Astrocyte (in vitro differentiated cells and primary cell): ENCODE data around the gene SLC9A3. TPM values are rescaled to one million over a fixed set of nuclear protein-coding genes. Genes with fewer than 3 reads are reported as not detected.

Source experiments
- DNase-seq: peaks from one replicate; pipeline ENCODE4 v3.0.0-alpha.2; 2010; ENCODE audit warnings: low read depth
- FAIRE-seq: peaks from 2 replicates; lab custom pipeline; 2011; peaks lifted over from hg19 to GRCh38; lab: Jason Lieb, UNC
- H2AFZ ChIP-seq: 2 replicates; pipeline ENCODE4 v1.6.0; 2012; ENCODE audit warnings: low read depth, low read length, inconsistent platforms
- H3K27ac ChIP-seq: 2 replicates; pipeline ENCODE4 v1.5.1; 2011; ENCODE audit warnings: low read depth, low read length, inconsistent platforms
- H3K27me3 ChIP-seq: 2 replicates; pipeline ENCODE4 v1.6.0; 2011; ENCODE audit warnings: low read length, inconsistent platforms; ENCODE audit not compliant: insufficient read depth
- H3K36me3 ChIP-seq: 2 replicates; pipeline ENCODE4 v1.5.1; 2011; ENCODE audit warnings: low read length, inconsistent platforms; ENCODE audit not compliant: insufficient read depth
- H3K4me1 ChIP-seq: 2 replicates; pipeline ENCODE4 v1.5.1; 2011; ENCODE audit warnings: low read length, inconsistent platforms; ENCODE audit not compliant: insufficient read depth
- H3K4me2 ChIP-seq: 2 replicates; pipeline ENCODE4 v1.6.0; 2012; ENCODE audit warnings: low read length, inconsistent platforms
- H3K4me3 ChIP-seq: 2 replicates; pipeline ENCODE4 v1.5.1; 2011; ENCODE audit warnings: low read depth, mild to moderate bottlenecking, low read length, inconsistent platforms; ENCODE audit not compliant: insufficient read depth
- H3K79me2 ChIP-seq: 2 replicates; pipeline ENCODE4 v1.6.0; 2012; ENCODE audit warnings: mild to moderate bottlenecking, low read length, inconsistent platforms; ENCODE audit not compliant: insufficient read depth
- H3K9ac ChIP-seq: 2 replicates; pipeline ENCODE4 v1.6.0; 2012; ENCODE audit warnings: mild to moderate bottlenecking, low read length, inconsistent platforms
- H3K9me3 ChIP-seq: 2 replicates; pipeline ENCODE4 v1.5.1; 2012; ENCODE audit warnings: low read depth, mild to moderate bottlenecking, low read length, inconsistent platforms; ENCODE audit not compliant: insufficient read depth
- H4K20me1 ChIP-seq: 2 replicates; pipeline ENCODE4 v1.6.0; 2012; ENCODE audit warnings: low read length, inconsistent platforms; ENCODE audit not compliant: insufficient read depth
- H3K27ac Mint-ChIP-seq: one replicate; pipeline ENCODE4 v1.8.0; 2021; ENCODE audit warnings: mild to moderate bottlenecking, mixed read lengths; ENCODE audit not compliant: unreplicated experiment
- H3K27me3 Mint-ChIP-seq: one replicate; pipeline ENCODE4 v1.8.0; 2021; ENCODE audit warnings: low read depth, mixed read lengths; ENCODE audit not compliant: unreplicated experiment
- H3K36me3 Mint-ChIP-seq: one replicate; pipeline ENCODE4 v1.8.0; 2021; ENCODE audit warnings: low read depth, mixed read lengths; ENCODE audit not compliant: unreplicated experiment
- H3K4me1 Mint-ChIP-seq: one replicate; pipeline ENCODE4 v1.8.0; 2021; ENCODE audit warnings: low read depth, mixed read lengths; ENCODE audit not compliant: unreplicated experiment
- H3K4me3 Mint-ChIP-seq: one replicate; pipeline ENCODE4 v1.8.0; 2021; ENCODE audit warnings: mild to moderate bottlenecking, moderate library complexity, mixed read lengths; ENCODE audit not compliant: unreplicated experiment
- H3K9me3 Mint-ChIP-seq: one replicate; pipeline ENCODE4 v1.8.0; 2021; ENCODE audit warnings: mild to moderate bottlenecking, mixed read lengths; ENCODE audit not compliant: unreplicated experiment
- EZH2 ChIP-seq: IDR thresholded peaks from 2 replicates; pipeline ENCODE4 v1.6.1; 2012; ENCODE audit warnings: mild to moderate bottlenecking, low read length, inconsistent platforms; ENCODE audit not compliant: insufficient read depth
- total RNA-seq: library from RNA; stranded (reverse); gene quantifications from 2 replicates; pipeline ENCODE4 v1.2.1, GENCODE V29; 2021
- TF ChIP-seq, protein P1 (sequence below): IDR thresholded peaks from 2 replicates; pipeline ENCODE4 v1.5.1; 2011; ENCODE audit warnings: low read depth, mild to moderate bottlenecking, inconsistent platforms, low read length, moderate library complexity; ENCODE audit not compliant: insufficient read depth

Gene SLC9A3
- total RNA-seq, 1 donor from 2014 or later, result 1.0 TPM

DNA sequence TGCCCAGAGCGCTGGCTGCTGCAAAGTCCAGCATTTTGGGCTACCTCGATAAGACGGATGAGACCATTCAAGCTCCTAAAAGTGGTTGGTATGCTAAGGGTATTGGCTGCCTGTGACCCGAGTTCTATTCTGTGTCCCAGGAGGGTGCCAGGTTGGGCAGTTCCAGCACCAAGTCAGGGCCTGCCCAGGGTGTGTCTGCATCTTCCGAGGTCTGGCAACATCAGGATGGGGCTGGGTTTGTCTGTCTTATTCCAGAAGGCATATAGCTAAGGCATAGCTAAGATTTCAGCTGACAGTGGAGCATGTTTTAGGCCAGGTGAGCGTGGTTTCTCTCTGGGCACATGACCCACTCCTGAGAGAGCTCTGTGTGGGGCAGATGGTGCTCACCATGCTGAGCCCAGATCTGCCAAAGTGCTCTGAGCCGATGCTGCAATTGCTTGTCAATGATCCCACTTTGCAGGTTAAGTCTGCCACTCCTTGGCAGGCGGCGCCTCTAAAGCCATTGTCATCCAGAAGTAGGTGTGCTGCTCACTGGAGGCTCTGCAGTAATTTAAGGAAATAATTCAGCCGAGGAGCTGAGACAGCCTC lies 7.8 kb downstream of the SLC9A3 start:
- peaks cover 22% of the 10 kb centered on the region for H3K27me3 ChIP-seq
- Mint-ChIP-seq H3K27me3 (peaks cover 69% of the 10 kb centered on the region), H3K4me3 (no peak overlapping the region), H3K36me3 (peaks cover 2% of the 10 kb centered on the region), H3K9me3 (peaks cover 4% of the 10 kb centered on the region), H3K27ac (no peak overlapping the region), H3K4me1 (no peaks in the 10 kb centered on the region)
- no peak overlapping the region for H3K9ac ChIP-seq
- no peaks in the 10 kb centered on the region for H3K79me2 ChIP-seq
- H3K27ac ChIP-seq, result no peak overlapping the region
- H3K36me3 ChIP-seq, result no peaks in the 10 kb centered on the region
- FAIRE-seq (no peak), DNase-seq (no peak)
- H3K9me3 ChIP-seq, result no peaks in the 10 kb centered on the region
- no peak overlapping the region for H3K4me2 ChIP-seq
- TF ChIP-seq EZH2, result no peak
- TF ChIP-seq, protein P1, sequence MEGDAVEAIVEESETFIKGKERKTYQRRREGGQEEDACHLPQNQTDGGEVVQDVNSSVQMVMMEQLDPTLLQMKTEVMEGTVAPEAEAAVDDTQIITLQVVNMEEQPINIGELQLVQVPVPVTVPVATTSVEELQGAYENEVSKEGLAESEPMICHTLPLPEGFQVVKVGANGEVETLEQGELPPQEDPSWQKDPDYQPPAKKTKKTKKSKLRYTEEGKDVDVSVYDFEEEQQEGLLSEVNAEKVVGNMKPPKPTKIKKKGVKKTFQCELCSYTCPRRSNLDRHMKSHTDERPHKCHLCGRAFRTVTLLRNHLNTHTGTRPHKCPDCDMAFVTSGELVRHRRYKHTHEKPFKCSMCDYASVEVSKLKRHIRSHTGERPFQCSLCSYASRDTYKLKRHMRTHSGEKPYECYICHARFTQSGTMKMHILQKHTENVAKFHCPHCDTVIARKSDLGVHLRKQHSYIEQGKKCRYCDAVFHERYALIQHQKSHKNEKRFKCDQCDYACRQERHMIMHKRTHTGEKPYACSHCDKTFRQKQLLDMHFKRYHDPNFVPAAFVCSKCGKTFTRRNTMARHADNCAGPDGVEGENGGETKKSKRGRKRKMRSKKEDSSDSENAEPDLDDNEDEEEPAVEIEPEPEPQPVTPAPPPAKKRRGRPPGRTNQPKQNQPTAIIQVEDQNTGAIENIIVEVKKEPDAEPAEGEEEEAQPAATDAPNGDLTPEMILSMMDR, result no peak
- H2AFZ ChIP-seq, result no peak overlapping the region
- H3K4me3 ChIP-seq, result no peak overlapping the region
- no peaks in the 10 kb centered on the region for H4K20me1 ChIP-seq
- H3K4me1 ChIP-seq, result no peaks in the 10 kb centered on the region

DNA sequence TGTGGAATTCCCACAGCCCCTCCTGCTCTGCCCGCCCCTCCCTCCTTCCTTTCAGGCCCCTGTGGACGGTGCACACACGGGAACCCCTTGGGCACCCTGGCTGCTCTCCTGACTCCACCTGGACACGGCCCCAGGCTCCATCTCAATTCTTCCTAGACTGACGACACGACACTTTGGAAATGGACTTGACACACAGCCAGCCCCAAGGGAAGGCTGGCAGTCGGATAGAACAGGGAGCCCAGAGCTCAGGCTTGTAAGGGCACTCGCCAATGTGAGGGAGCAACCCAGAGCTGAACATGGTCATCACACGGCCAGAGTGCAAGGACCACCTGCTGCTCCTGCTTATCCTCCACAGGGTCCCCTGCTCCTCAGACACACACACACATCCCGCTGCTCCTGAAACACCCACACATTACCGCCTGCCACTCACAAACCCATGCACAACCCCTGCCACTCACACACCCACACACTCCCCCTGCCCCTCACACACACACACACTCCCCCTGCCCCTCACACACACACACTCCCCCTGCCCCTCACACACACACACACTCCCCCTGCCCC lies 8.9 kb downstream of the SLC9A3 start:
- Histone ChIP-seq H3K9ac (no peak overlapping the region), H4K20me1 (no peaks in the 10 kb centered on the region), H3K27ac (no peak overlapping the region), H3K27me3 (peaks cover 24% of the 10 kb centered on the region), H3K4me3 (no peak overlapping the region), H3K4me2 (no peak overlapping the region), H2AFZ (no peak overlapping the region), H3K36me3 (no peaks in the 10 kb centered on the region), H3K4me1 (no peaks in the 10 kb centered on the region), H3K79me2 (no peaks in the 10 kb centered on the region), H3K9me3 (no peaks in the 10 kb centered on the region)
- no peak overlapping the region for H3K4me3 Mint-ChIP-seq
- H3K36me3 Mint-ChIP-seq, result peaks cover 2% of the 10 kb centered on the region
- peaks cover 71% of the 10 kb centered on the region for H3K27me3 Mint-ChIP-seq
- FAIRE-seq (no peak), DNase-seq (no peak)
- no peak overlapping the region for H3K27ac Mint-ChIP-seq
- H3K4me1 Mint-ChIP-seq, result no peaks in the 10 kb centered on the region
- H3K9me3 Mint-ChIP-seq, result peaks cover 4% of the 10 kb centered on the region
- TF ChIP-seq, protein P1, result no peak

DNA sequence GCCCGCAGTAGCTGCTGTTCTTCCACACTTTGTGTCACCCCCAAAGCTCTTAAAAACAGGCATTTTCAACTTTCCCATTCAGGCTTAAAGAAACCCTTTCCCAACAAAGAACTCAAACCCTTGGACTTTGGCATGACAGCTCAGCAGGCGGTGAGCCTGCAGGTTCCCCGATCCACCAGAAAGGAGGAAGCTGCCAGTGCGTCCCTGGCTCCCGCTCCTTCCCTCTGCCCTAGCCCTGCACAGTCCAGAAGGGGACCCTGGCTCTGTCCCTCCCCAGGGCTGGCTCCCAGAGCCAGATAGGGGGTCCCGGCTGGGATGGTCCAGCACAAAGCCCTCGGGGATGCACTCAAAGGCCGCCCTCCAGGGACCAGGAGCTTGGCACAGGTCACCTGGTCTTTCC lies 9.6 kb downstream of the SLC9A3 start:
- peaks cover 4% of the 10 kb centered on the region for H3K9me3 Mint-ChIP-seq
- H3K9ac ChIP-seq, result no peak overlapping the region
- H3K27me3 Mint-ChIP-seq, result peaks cover 68% of the 10 kb centered on the region
- peaks cover 2% of the 10 kb centered on the region for H3K36me3 Mint-ChIP-seq
- no peak overlapping the region for H3K27ac ChIP-seq
- no peaks in the 10 kb centered on the region for H3K9me3 ChIP-seq
- peaks cover 24% of the 10 kb centered on the region for H3K27me3 ChIP-seq
- H2AFZ ChIP-seq, result no peak overlapping the region
- TF ChIP-seq EZH2, result no peak
- TF ChIP-seq, protein P1, result no peak
- H3K4me3 Mint-ChIP-seq, result no peak overlapping the region
- no peak overlapping the region for H3K4me3 ChIP-seq
- no peak overlapping the region for H3K4me2 ChIP-seq
- no peaks in the 10 kb centered on the region for H3K4me1 ChIP-seq
- no peaks in the 10 kb centered on the region for H3K79me2 ChIP-seq
- no peaks in the 10 kb centered on the region for H4K20me1 ChIP-seq
- no peak overlapping the region for H3K27ac Mint-ChIP-seq
- DNase-seq, result no peak
- no peak for FAIRE-seq
- H3K4me1 Mint-ChIP-seq, result no peaks in the 10 kb centered on the region
- no peaks in the 10 kb centered on the region for H3K36me3 ChIP-seq
